Measurements from ENCODE around the gene SNRPD1. TPM values are rescaled to one million over a fixed set of nuclear protein-coding genes. Genes with fewer than 3 reads are reported as not detected.

SNRPD1 gene
- total RNA-seq, 2 experiments from 2014 or later = 74.6 to 75.1 TPM

Small RNA genes lying within 50 kb of the gene (microRNA-seq; reads per million reads assigned to microRNA genes)
- gene MIR320C1 = 5.6 reads per million

Other genes starting within 250 kb of the SNRPD1 start
- gene ESCO1, start 11.6 kb upstream of the SNRPD1 start, total RNA-seq = 10 to 100 TPM; 24.3 to 26.1 TPM
- gene ABHD3, start 92.5 kb downstream of the SNRPD1 start, total RNA-seq = 10 to 100 TPM; 50.7 to 52.8 TPM
- gene MIB1, start 128.5 kb downstream of the SNRPD1 start, total RNA-seq = 10 to 100 TPM; 34.4 to 40.8 TPM

Measured in activated naive CD8-positive, alpha-beta T cell treated with anti-CD3 and anti-CD28 coated beads, Interleukin-2, amount 10 ng/mL, durations not matched to agents 7 days and 5 days (primary cell).